HuH-7.5 (cell line): Measurements from ENCODE around the gene DES.

Source experiments
- DNase-seq: peaks from one replicate; pipeline ENCODE4 v3.0.0; 2011; ENCODE audit warnings: low spot score

Gene DES

GRCh38 chr2:219453671-219454590, 35.8 kb downstream of the DES start:
- DNase-seq = no peak

GRCh38 chr2:219455581-219455980, 37.4 kb downstream of the DES start:
- DNase-seq = no peak

- no peak for DNase-seq
These were observed 39.7 kb downstream of the DES start for GRCh38 chr2:219457784-219458369.

- DNase-seq = no peak
These were observed 40.8 kb downstream of the DES start for GRCh38 chr2:219458996-219459395.

GRCh38 chr2:219459460-219460311, 41.5 kb downstream of the DES start:
- peak; percentile 93 for DNase-seq

- no peak for DNase-seq
These were observed 42.3 kb downstream of the DES start for GRCh38 chr2:219460424-219460926.

GRCh38 chr2:219461047-219461514, 42.9 kb downstream of the DES start:
- no peak for DNase-seq

GRCh38 chr2:219461669-219462068, 43.5 kb downstream of the DES start:
- no peak for DNase-seq

- no peak for DNase-seq
These were observed 44.2 kb downstream of the DES start for GRCh38 chr2:219462349-219462748.

- DNase-seq = peak; percentile 68
These were observed 46.3 kb downstream of the DES start for GRCh38 chr2:219464286-219465032.

- no peak for DNase-seq
These were observed 47.7 kb downstream of the DES start for GRCh38 chr2:219465659-219466561.

- no peak for DNase-seq
These were observed 48.9 kb downstream of the DES start for GRCh38 chr2:219466816-219467735.

GRCh38 chr2:219467736-219468075, 49.5 kb downstream of the DES start:
- DNase-seq = no peak

- no peak for DNase-seq
These were observed 50.4 kb downstream of the DES start for GRCh38 chr2:219468410-219469185.

GRCh38 chr2:219469186-219469724, 51.1 kb downstream of the DES start:
- no peak for DNase-seq

- no peak for DNase-seq
These were observed 52.3 kb downstream of the DES start for GRCh38 chr2:219470429-219470828.

GRCh38 chr2:219471476-219472371, 53.5 kb downstream of the DES start:
- DNase-seq = no peak
